Large intestine (tissue), 12 donors: Measurements from ENCODE around the gene PPCDC. TPM values are rescaled to one million over a fixed set of nuclear protein-coding genes. Genes with fewer than 3 reads are reported as not detected.

Source experiments
- DNase-seq, 2 donors: peaks; one replicate each; pipeline versions ENCODE4 v3.0.0 to v3.0.0-alpha.2; 2013
- H3K27ac ChIP-seq: one replicate; pipeline ENCODE4 v1.5.1; 2013; ENCODE audit warnings: low read length
- H3K27me3 ChIP-seq: 2 replicates; pipeline ENCODE4 v1.6.1; 2013; ENCODE audit warnings: low read length; ENCODE audit not compliant: control insufficient read depth, insufficient read depth
- H3K36me3 ChIP-seq: 2 replicates; pipeline ENCODE4 v1.6.1; 2013; ENCODE audit warnings: low read length; ENCODE audit not compliant: control insufficient read depth, insufficient read depth
- H3K4me1 ChIP-seq: one replicate; pipeline ENCODE4 v1.6.1; 2013; ENCODE audit warnings: low read length; ENCODE audit not compliant: control insufficient read depth, insufficient read depth
- H3K4me3 ChIP-seq: one replicate; pipeline ENCODE4 v1.5.1; 2013; ENCODE audit warnings: low read length
- H3K9me3 ChIP-seq: one replicate; pipeline ENCODE4 v1.6.1; 2013; ENCODE audit warnings: mild to moderate bottlenecking, low read depth, low read length, moderate library complexity; ENCODE audit not compliant: control insufficient read depth
- WGBS: methylation state at CpG from one replicate; pipeline ENCODE4 v1.1.5; 2013; ENCODE audit warnings: low lambda C conversion rate; ENCODE audit not compliant: insufficient coverage; 5-methylcytosine and 5-hydroxymethylcytosine counted together
- long read RNA-seq, 11 donors: transcript quantifications; one replicate each; lab custom pipeline, GENCODE V29; 2026
- polyA plus RNA-seq: library from polyadenylated mRNA; unstranded; fragments of 120-200 nt; gene quantifications from one replicate; pipeline ENCODE4 v1.2.1, GENCODE V29; 2013

The PPCDC gene, protein sequence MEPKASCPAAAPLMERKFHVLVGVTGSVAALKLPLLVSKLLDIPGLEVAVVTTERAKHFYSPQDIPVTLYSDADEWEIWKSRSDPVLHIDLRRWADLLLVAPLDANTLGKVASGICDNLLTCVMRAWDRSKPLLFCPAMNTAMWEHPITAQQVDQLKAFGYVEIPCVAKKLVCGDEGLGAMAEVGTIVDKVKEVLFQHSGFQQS
- 10.5 TPM for polyA plus RNA-seq
- long read RNA-seq, donor 1, partial matches to known transcripts, result 0 of 2 reads
- long read RNA-seq, donor 1, other reads (novel, unspliced or antisense), result 0 of 2 reads
- long read RNA-seq, donor 2, partial matches to known transcripts, result 0 of 3 reads
- long read RNA-seq, donor 2, other reads (novel, unspliced or antisense), result 0 of 3 reads
- long read RNA-seq, donor 3, result 0 reads
- long read RNA-seq, donor 4, result 0 reads
- long read RNA-seq, donor 5, partial matches to known transcripts, result 0 of 2 reads
- long read RNA-seq, donor 5, other reads (novel, unspliced or antisense), result 0 of 2 reads
- long read RNA-seq, donor 6, partial matches to known transcripts, result 0 of 5 reads
- long read RNA-seq, donor 6, other reads (novel, unspliced or antisense), result 0 of 5 reads
- long read RNA-seq, donor 7, partial matches to known transcripts, result 0 of 1 reads
- long read RNA-seq, donor 7, other reads (novel, unspliced or antisense), result 0 of 1 reads
- long read RNA-seq, donor 8, partial matches to known transcripts, result 0 of 5 reads
- long read RNA-seq, donor 8, other reads (novel, unspliced or antisense), result 0 of 5 reads
- long read RNA-seq, donor 9, partial matches to known transcripts, result 0 of 6 reads
- long read RNA-seq, donor 9, other reads (novel, unspliced or antisense), result 0 of 6 reads
- long read RNA-seq, donor 10, partial matches to known transcripts, result 0 of 2 reads
- long read RNA-seq, donor 10, other reads (novel, unspliced or antisense), result 0 of 2 reads
- long read RNA-seq, donor 11, partial matches to known transcripts, result 0 of 1 reads
- long read RNA-seq, donor 11, other reads (novel, unspliced or antisense), result 0 of 1 reads

- no peaks in the 10 kb centered on the region for H3K27me3 ChIP-seq
- H3K4me1 ChIP-seq, result peaks cover 4% of the 10 kb centered on the region
- H3K4me3 ChIP-seq, result peak within 1 kb of the TSS; percentile 92
- H3K27ac ChIP-seq, result peak within 1 kb of the TSS; percentile 65
- WGBS, result no CpG with 5 or more reads among the region's 40 CpGs
- peaks cover 10% of the 10 kb centered on the region for H3K36me3 ChIP-seq
- no peaks in the 10 kb centered on the region for H3K9me3 ChIP-seq
- peak; percentile 95 to 97 for DNase-seq
Observed at GRCh38 chr15:75023181-75023871, at the start of gene PPCDC. PPCDC (plus strand) TSS chr15:75023590; CDS start chr15:75028319, 4,729 bp downstream.

DNA sequence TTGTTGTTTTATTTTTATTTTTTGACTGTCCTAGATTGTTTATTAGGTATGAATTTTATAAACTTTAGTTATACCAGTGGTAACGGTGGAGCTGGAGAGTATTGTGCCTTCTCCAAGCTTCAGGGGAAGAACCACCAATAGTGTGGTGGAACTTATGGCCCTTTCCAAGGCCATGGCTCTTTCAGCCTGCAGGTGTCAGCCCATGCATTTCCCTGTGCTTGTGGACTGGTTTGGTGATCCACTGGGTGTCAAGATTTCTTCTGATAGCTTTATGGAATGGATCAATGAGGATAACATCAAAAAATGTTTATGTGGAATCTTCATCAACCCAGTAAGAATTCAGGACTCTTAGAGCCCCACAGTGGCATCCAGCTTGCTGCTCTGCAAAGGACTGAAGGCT, 47.2 kb upstream of the PPCDC start:
- WGBS, result no CpG with 5 or more reads among the region's 1 CpG
- no peaks in the 10 kb centered on the region for H3K4me1 ChIP-seq
- H3K27me3 ChIP-seq, result peaks cover 4% of the 10 kb centered on the region
- H3K36me3 ChIP-seq, result no peaks in the 10 kb centered on the region
- no peaks in the 10 kb centered on the region for H3K9me3 ChIP-seq
- H3K27ac ChIP-seq, result no peak overlapping the region
- H3K4me3 ChIP-seq, result no peak overlapping the region
- no peak for DNase-seq

DNA sequence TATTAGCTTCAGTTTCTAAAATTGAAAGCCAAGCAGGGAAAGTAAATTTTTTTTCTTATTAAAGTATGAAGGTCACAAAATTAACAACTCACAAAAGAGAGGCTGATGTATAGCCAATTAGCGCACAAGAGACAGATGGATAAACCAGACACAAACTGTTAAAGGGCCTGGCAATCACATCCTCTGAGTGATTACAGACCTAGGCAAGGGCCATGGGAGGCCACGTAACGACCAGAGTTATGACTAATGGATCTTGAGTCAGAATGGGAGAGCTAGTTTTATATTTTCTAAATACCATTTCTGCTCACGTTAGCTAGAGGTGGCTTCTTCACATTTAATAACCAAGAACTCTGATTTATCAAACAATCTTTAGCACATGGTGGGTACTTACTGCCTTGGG, 45.8 kb upstream of the PPCDC start:
- peaks cover 4% of the 10 kb centered on the region for H3K27me3 ChIP-seq
- DNase-seq, result no peak
- no peaks in the 10 kb centered on the region for H3K36me3 ChIP-seq
- no peaks in the 10 kb centered on the region for H3K9me3 ChIP-seq
- no peaks in the 10 kb centered on the region for H3K4me1 ChIP-seq
- H3K4me3 ChIP-seq, result no peak overlapping the region
- WGBS, result 86% methylated on average over 1 of the region's 4 CpGs
- H3K27ac ChIP-seq, result no peak overlapping the region

DNA sequence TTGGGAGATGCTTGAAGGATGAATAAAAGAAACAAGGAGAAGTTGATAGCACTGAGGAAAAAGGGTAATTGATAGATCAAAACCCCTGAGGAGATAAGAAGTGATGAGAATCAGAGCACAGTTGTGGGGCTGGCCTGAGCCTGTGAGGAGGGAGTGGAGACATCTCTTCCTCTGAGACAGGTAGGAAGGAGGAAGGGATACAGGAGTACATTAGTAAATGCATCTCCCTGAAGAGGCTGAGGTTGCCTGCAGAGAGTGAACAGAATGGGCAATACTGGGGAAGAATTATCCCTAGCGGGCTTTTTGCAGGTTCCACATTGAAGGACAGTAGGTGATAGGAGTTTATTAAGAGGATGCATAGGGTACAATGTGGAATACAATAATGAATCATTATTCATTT, 45.3 kb upstream of the PPCDC start:
- WGBS, result no CpG with 5 or more reads among the region's 1 CpG
- H3K36me3 ChIP-seq, result no peaks in the 10 kb centered on the region
- DNase-seq, result no peak
- no peaks in the 10 kb centered on the region for H3K4me1 ChIP-seq
- no peak overlapping the region for H3K27ac ChIP-seq
- no peaks in the 10 kb centered on the region for H3K9me3 ChIP-seq
- peaks cover 4% of the 10 kb centered on the region for H3K27me3 ChIP-seq
- no peak overlapping the region for H3K4me3 ChIP-seq

DNA sequence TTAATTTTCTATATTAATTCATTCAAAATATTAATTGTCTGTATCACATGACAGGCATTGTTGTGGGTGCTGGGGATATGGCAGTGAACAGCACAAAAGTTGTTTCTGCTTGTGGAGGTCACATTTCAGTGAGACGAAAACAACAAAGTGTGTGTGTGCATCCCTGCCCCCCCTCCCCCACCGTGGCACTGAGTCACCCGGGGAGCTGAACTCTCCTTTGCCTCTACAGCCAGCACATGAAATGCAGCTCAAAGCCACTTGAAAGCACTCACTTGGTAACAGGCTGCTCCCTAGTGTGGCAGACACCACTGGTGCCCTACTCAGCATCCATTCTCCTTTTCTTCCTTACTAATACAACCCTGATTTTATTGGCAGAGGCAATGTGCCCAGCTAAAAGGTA, 44.9 kb upstream of the PPCDC start:
- Histone ChIP-seq H3K36me3 (no peaks in the 10 kb centered on the region), H3K4me1 (no peaks in the 10 kb centered on the region), H3K27me3 (peaks cover 4% of the 10 kb centered on the region), H3K4me3 (no peak overlapping the region), H3K27ac (no peak overlapping the region), H3K9me3 (no peaks in the 10 kb centered on the region)
- no peak for DNase-seq
- WGBS, result no CpG with 5 or more reads among the region's 3 CpGs

GRCh38 chr15:74982183-74982582, 41.2 kb upstream of the PPCDC start:
- peaks cover 12% of the 10 kb centered on the region for H3K27me3 ChIP-seq
- H3K9me3 ChIP-seq, result no peaks in the 10 kb centered on the region
- H3K36me3 ChIP-seq, result no peaks in the 10 kb centered on the region
- no peaks in the 10 kb centered on the region for H3K4me1 ChIP-seq
- H3K27ac ChIP-seq, result no peak overlapping the region
- no peak for DNase-seq
- H3K4me3 ChIP-seq, result no peak overlapping the region
- no CpG with 5 or more reads among the region's 5 CpGs for WGBS

DNA sequence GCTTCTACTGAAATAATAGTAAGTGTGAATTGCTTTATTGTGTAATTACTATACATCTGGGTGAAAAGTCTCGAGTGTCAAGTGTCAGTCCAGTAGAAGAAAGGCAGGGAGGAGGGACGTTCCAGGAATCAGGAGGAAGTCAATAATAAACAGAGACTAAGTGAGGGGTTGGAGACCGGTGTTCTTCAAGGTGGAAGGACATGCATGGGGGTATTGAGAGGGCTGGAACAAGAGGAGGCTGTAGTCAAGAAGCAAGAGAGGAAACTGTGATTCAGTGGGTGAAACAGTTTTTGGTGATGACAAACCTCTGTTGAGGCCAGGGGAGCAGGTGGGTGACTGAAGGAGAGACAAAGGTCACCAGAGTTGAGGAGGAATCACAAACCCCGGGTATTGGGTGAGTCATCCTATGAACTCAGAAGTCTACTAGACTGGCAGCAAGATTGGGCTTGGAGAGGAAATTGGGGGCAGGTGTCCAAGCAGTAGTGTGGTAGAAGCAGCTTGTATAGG, 39.6 kb upstream of the PPCDC start:
- WGBS, result 14% methylated on average over 2 of the region's 4 CpGs
- no peaks in the 10 kb centered on the region for H3K9me3 ChIP-seq

DNA sequence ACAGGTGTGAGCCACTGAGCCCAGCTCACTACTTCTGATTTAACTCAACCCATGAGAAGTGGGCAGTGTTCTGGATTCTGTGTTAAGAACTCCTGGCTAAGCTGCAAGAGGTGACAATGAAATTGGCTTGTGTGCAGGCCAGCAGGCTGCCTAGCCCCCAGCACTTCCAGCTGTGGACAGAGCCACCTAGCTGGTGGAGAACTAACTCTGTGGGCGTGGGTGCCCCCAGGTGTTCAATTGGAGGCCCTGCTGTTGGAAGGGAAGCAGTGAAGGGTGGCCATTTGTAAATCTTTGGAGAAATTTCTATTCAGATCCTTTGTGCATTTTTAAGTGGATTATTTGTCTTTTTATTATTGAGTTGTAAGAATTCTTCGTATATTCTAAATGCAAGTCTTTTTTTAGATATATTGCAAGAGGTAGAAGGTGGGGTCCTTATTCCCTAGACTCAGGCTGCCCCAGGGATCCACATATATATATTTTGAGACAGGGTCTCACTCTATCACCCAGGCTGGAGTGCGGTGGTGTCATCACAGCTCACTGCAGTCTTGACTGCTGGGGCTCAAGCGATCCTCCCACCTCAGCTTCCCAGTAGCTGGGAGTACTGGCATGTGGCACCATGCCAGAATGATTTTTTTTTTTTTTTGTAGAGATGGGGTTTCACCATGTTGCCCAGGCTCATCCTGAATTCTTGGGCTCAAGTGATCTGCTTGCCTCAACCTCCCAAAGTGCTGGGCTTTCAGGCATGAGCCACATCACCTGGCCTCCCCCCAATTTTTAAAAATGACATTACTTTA, 35.2 kb upstream of the PPCDC start:
- H3K9me3 ChIP-seq, result no peaks in the 10 kb centered on the region
- no peaks in the 10 kb centered on the region for H3K4me1 ChIP-seq
- WGBS, result no CpG with 5 or more reads among the region's 4 CpGs
- no peak overlapping the region for H3K27ac ChIP-seq
- H3K4me3 ChIP-seq, result no peak overlapping the region
- DNase-seq, result peak; percentile 35 to 39
- H3K27me3 ChIP-seq, result peaks cover 12% of the 10 kb centered on the region
- no peaks in the 10 kb centered on the region for H3K36me3 ChIP-seq

More for the DNA sequence above, 39.6 kb upstream of the PPCDC start:
- no peak for DNase-seq
- no peak overlapping the region for H3K4me3 ChIP-seq
- H3K27me3 ChIP-seq, result peaks cover 10% of the 10 kb centered on the region
- H3K4me1 ChIP-seq, result no peaks in the 10 kb centered on the region
- no peak overlapping the region for H3K27ac ChIP-seq
- no peaks in the 10 kb centered on the region for H3K36me3 ChIP-seq

- Histone ChIP-seq H3K9me3 (no peaks in the 10 kb centered on the region), H3K4me1 (no peaks in the 10 kb centered on the region), H3K27me3 (peaks cover 9% of the 10 kb centered on the region), H3K27ac (no peak overlapping the region), H3K36me3 (no peaks in the 10 kb centered on the region), H3K4me3 (no peak overlapping the region)
- DNase-seq, result no peak
Observed at GRCh38 chr15:74989527-74989926, 33.9 kb upstream of the PPCDC start.
